Measurements from ENCODE around the gene PTPRH.

PTPRH gene

DNA sequence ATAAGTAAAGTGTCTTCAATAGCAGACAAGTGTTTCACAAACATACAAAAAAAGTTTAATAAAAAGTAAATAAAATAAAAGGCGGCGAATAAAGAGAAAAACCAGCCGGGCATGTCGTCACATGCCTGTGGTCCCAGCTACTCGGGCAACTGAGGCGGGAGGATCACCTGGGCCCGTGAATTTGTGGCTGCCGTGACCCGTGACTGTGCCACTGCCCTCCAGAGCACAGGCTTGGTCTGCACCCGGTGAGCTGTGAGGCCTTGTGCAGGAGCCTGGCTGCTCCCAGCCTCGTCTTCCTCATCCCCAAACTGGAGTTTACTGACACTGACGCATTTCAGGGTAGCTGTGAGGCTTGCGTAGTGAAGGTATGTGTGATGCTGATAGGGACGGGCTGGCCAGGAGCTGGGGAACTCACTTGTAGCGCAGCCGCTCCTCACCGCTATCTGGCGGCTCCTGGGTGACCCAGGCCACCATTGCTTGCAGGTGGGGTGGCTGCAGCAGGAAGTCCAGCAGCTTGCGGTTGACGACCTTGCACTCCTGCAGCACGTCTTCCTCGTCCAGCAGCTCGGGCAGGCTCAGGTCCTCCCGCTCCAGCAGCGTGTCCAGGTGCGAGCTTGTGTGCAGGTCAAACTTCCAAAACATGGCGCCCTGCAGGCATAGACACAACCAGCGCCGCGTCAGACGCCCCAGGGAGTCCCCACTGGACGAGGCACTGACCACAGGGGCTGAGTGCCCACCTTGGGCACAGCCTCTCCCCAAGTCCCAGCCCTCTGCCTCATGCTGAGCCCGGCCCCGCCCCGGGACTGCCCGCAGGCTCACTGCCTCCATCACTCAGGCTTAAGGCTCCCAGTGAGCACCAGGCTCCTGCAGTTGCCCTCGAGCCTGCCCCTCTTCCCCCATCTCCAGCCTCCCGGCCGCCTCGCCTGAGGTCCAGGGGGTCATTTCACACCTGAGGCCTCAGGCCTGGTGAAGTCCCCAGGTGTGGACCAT is 37.5 kb upstream of the PTPRH start:
- DNase-seq = no peak

DNA sequence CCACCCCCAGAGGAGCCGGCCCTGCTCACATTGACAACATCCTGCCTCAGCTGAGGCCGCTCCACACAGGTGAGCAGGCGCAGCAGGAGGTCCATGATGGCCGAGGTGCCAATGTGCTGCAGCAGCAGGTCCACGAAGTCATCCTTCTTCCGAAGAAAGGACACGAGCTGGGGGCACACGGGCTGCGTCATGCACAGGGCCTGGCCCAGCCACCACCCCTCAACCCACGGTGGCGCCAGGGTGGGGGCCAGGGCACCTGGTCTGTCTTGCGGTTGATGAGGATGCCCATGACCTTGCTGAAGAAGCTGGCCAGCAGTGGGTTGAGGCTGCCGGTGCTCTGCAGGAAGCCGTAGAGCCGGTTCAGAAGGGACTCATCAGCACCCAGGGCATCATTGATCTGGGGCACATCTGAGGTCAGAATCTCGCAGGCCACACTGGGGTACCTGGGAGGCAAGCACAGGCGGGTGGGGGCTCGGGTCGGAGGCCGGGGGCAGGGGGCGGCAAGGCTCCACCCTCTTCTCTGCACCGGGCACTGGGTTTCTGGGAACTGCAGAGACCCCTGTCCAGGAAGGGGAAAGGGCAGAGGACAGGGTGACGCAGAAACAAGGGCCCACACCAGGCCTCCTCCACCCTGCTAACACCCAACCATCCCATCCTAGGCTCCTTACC is 36.1 kb upstream of the PTPRH start:
- no peak for DNase-seq

DNA sequence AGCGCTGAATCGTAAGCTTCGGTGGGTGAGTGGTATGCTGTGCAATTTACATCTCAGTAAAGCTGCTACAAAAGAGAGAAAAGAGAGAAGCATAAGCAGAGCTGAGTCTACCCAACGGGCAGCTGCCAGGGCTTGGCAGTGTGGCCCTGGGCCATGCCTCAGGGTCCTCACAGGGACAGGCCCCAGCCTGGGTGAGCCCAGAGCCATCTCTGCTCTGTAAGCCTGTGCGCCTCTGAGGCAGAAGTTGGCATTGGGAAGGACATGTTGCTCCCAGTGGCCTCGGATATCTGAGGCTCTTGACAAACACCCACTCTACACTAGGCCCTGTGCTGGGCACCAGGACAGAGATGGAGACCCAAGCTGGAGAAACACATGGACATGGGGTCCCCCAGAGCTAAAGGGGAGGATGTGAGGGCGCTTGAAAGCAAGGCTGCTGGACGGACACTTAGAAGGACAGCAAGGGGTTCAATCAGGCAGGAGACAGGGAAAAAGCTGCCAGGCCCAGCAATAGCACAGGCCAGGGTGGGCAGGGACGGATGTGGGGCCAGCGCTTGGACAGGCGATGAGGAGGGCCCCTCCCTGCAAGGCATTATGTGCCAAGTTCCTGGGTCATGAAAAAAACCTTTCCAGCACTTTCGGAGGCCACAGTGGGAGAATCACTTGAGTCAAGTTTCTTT is 34.8 kb upstream of the PTPRH start:
- DNase-seq = no peak

GRCh38 chr19:55242517-55242916 is 33.2 kb upstream of the PTPRH start:
- DNase-seq = no peak

DNA sequence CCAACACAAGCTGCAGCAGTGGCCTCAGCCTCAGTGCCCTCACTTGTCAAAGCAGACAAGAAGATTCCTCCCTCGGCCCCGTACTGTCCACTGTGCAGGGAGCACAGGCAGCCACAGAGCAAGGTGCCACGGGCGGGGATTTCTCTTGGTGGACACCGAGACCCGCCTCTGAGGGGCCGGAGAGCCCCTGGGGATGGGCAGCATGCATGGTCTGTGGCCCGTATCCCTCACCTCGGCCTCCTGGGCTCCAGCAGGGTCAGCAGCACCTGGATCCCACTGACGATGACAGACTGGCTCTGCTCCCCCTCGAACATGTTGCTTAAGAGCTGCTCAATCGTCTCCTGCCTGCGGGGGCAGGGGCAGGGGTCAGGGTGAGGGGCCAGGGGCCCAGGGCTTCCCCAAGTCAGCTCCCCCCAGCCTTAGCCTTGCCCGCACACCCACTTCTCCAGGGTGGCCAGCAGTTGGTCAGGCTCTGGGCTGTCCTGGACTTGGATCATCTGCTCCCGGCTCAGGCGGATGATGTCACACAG is 32.7 kb upstream of the PTPRH start:
- no peak for DNase-seq

- DNase-seq = no peak
These were observed 32.0 kb upstream of the PTPRH start for GRCh38 chr19:55241143-55241934.

GRCh38 chr19:55240713-55241020 is 31.4 kb upstream of the PTPRH start:
- DNase-seq = no peak

GRCh38 chr19:55239004-55239403 is 29.7 kb upstream of the PTPRH start:
- no peak for DNase-seq

DNA sequence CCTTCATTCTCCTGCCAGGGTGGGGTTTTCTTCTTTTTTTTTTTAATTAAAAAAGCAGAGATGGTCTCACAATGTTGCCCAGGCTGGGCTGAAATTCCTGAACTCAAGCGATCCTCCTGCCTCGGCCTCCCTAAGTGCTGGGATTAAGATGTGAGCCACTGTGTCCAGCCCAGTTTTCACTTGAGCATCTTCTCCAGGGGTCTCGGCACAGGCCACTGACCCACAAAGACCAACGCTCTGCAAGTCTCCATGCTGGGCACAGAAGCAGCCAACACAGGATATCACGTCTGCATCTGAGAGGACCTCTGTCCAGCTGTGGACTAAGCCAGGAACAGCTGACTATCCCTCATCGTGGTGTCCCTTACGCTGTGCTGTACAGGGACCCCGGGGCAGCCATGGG is 28.7 kb upstream of the PTPRH start:
- no peak for DNase-seq

DNA sequence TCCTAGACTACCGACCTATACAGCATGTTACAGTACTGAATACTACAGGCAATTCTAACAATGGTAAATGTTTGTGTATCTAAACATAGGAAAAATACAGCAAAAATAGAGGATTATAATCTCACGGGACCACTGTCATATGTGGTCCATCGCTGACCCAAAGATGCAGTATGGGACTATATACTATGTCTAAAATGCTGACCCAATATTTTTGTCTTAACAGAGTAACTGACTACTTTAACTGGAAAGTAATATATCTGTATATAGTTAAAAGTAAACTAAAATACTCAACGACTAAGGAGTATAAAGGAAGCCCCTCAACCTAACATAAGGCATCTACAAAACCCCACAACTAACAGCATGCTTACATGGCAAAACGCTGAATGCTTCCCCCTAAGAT is 23.7 kb upstream of the PTPRH start:
- no peak for DNase-seq

- no peak for DNase-seq
These were observed 22.9 kb upstream of the PTPRH start for GRCh38 chr19:55232286-55232602.

GRCh38 chr19:55231391-55232285 is 22.3 kb upstream of the PTPRH start:
- DNase-seq = no peak

GRCh38 chr19:55230780-55231179 is 21.5 kb upstream of the PTPRH start:
- no peak for DNase-seq

GRCh38 chr19:55230329-55230728 is 21.0 kb upstream of the PTPRH start:
- DNase-seq = no peak

DNA sequence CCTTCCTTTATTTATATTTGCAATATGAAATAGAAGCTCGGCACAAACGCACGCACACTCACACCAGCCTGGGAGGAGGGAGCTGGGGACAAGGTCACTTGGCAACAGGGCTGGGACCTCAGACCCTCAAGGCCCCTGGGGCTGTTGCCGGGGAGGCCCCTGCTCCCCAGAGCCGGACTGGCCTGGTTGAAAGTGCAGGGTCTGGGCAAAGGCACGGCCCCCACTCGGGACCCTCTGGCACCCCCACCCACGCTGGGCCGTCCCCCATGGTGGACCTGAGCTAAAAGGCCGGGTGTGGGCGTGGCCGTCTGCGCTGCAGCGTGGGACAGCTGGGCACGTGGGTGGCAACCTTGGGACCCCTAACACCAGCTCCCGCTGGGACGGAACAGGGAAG is 20.5 kb upstream of the PTPRH start:
- DNase-seq = no peak

GRCh38 chr19:55229145-55229788 is 20.0 kb upstream of the PTPRH start:
- DNase-seq = no peak

- DNase-seq = no peak
These were observed 19.2 kb upstream of the PTPRH start, which contains the start of gene TMEM86B for GRCh38 chr19:55228403-55229031. TSS of gene TMEM86B (minus strand) at chr19:55228763. CDS start at chr19:55228741, 22 bp downstream.

GRCh38 chr19:55228015-55228391 is 18.7 kb upstream of the PTPRH start:
- no peak for DNase-seq

GRCh38 chr19:55227241-55228014 is 18.1 kb upstream of the PTPRH start:
- no peak for DNase-seq

DNA sequence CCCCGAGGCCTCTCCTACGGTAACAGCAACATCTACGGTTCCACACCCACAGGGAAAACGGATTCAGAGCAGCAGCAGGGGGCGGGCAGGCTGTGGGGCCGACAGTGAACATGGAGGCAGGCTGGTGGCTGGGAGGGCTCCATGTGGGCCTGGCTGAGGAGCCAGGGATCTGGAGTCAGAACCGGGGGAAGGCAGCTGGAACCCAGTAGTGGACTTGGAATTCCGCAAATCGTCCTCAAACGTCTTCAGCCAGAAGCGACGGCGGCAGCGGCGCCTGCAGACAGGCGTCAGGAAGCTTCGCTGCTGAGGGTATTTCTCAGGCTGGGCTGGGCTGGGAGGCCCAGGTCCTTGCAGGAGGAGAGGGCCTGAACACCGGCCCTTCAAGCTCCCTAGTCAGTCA is 17.5 kb upstream of the PTPRH start:
- no peak for DNase-seq

All from eye (tissue), 1 donor.